AG10803 (cell line): ENCODE data around the gene TUBGCP6.

Experiments used
- DNase-seq: peaks from one replicate; pipeline ENCODE4 v3.0.0; 2010; ENCODE audit warnings: low read depth
- H3K4me3 ChIP-seq: 2 replicates; pipeline ENCODE4 v1.5.1; 2011; ENCODE audit warnings: mild to moderate bottlenecking, low read length, control low read depth
- TF ChIP-seq, protein P1 (sequence below): conservative IDR thresholded peaks from 2 replicates; pipeline ENCODE4 v1.5.1; 2011; ENCODE audit warnings: mild to moderate bottlenecking, low read length, control low read depth, inconsistent platforms

TUBGCP6 gene

DNA sequence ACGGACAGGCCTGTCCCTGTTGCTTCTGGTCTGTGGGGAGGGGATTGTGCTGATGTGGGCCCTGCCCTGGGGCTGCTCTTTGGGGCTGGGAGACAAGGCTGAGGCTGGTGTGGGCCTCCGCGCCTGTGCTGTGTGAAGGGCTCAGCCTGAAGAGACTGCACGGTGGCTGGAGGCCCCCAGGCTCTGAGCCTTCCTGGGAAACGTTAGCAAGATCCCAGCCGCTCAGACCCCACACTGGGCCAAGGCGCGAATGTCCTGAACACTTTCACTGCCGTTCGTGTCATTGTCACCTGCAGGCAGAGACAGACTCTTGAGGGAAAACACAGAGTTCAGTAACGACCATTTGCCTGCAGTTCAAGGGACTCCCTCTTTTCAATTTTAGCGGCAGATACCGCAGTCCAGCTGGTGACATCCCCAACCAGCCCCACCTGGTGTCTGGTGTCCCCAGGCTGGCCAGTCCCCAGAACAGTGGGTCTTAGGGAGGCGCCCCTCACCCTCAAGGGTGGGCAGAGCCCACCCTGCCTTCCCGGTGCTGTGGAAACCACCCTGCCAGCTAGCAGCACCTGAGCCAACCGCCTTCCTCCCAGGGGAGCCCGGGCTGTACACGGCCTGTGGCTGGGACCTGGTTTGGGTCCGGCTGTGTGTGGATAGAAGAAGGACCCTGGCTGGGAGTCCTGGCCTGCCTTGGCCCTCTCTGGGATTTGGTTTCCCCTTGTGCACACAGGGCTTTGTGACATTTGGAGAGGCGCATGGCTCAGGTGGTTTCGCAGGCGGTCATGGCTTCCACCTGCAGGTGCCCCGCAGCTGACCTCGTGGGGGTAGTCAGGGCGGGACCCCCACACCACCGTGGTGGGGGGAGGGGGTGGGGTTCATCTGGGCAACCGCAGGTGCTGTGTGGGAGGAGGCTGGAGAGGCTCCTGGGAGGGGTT lies 68.6 kb downstream of the TUBGCP6 start:
- DNase-seq, result no peak
- H3K4me3 ChIP-seq, result no peak overlapping the region
- TF ChIP-seq, protein P1, sequence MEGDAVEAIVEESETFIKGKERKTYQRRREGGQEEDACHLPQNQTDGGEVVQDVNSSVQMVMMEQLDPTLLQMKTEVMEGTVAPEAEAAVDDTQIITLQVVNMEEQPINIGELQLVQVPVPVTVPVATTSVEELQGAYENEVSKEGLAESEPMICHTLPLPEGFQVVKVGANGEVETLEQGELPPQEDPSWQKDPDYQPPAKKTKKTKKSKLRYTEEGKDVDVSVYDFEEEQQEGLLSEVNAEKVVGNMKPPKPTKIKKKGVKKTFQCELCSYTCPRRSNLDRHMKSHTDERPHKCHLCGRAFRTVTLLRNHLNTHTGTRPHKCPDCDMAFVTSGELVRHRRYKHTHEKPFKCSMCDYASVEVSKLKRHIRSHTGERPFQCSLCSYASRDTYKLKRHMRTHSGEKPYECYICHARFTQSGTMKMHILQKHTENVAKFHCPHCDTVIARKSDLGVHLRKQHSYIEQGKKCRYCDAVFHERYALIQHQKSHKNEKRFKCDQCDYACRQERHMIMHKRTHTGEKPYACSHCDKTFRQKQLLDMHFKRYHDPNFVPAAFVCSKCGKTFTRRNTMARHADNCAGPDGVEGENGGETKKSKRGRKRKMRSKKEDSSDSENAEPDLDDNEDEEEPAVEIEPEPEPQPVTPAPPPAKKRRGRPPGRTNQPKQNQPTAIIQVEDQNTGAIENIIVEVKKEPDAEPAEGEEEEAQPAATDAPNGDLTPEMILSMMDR, result no peak

DNA sequence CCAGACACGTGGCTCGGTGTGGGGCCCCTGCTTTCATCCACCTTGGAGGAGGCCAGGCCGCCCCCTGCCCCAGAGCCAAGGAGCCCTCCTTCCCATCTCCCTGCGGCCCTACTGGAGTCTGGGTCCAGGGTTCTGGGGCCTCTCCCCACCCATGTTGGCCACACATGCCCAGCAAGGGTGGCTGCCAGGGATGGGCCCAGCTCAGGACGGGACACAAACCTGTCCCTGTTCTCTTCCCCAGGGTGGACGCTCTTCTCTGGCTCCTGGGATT lies 69.7 kb downstream of the TUBGCP6 start:
- TF ChIP-seq, protein P1, result no peak
- DNase-seq, result no peak

DNA sequence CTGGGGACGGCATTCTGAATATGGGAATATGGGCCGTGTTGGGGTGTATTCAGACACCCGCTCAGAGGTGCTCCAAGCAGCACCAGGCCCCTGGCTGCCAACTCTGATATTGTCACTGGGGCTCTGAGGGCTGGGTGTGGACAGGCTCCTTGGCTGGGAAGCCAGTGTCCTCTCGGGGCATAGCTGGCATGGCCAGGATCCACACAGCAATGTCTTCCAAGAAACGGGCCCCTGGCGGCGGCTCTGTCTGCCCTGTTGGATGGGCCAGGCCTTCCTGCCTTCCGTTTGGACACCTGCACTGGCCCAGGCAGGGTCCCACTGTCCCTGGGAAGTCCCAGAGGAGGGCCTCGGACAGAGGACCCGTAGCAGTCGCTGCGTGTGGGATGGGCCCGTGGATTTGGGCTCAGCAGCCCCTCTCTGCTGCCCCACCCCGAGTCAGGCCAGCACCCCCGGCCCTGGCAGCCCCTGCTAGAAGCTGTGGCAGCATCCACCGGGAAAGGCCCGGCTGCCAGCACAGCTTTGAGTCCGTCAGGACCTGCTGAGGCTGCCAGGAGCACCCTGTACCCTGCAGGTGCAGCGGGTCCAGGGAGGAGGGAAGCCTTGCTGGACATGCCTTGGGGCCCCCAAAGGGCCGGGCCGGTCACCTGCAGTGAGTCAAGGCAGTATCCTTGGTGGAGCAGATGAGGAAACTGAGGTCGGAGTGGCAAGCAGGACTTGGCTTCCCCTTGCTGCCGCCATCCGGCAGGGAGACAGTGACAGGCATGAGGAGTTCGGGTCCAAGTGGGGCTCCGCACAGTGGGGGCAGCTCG lies 70.2 kb downstream of the TUBGCP6 start:
- H3K4me3 ChIP-seq, result no peak overlapping the region
- TF ChIP-seq, protein P1, result no peak
- DNase-seq, result no peak

More for the DNA sequence above, 69.7 kb downstream of the TUBGCP6 start:
- no peak overlapping the region for H3K4me3 ChIP-seq

DNA sequence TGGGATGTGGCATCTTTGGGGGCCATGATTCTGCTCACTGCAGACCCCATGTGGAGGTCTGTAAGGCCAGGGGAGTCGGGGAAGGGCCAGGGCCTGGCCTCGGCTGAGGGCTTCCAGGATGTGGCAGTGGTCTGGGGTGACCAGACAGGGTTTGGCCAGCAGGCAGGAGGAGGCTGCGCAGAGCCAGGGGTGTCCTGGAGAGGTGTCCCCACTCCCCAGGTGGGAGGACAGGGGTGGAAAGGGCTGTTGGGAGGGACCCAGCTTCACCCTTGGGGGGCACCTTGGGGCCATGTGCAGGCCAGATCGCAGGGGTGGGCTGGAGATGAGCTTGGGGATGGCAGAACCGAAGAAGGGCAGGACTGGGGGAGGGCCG lies 70.9 kb downstream of the TUBGCP6 start:
- H3K4me3 ChIP-seq, result no peak overlapping the region
- DNase-seq, result no peak
- TF ChIP-seq, protein P1, result no peak

DNA sequence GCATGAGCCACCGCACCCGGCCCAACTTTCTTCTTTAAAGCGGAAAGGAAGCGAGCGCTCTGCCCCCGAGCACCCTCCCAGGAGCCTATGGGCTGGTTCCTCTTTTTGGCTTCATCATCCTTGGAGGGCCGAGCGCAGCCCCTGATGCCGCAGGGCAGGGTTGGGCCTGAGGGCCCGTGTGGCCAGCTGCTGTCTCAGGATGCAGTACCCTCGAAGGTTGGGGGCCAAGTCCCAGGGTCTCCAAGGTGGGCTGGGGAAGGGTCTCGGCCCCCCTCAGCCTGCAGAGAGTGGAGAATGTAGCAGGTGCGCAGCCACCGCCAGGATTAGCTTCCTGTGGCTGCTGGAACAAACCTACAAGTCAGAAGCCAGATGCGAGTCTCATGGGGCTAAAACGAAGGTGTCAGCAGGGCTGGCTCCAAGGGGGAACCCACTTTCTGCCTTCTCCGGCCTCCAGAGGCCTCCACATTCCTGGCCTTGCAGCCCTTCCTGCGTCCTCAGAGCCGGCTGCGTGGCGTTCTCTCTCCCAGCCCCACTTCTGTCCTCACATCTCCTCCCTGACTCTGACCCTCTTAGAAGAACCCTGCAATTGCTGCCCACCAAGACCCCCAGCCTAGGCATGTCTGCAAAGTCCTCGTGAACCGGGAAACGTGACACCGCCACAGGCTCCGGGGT lies 71.4 kb downstream of the TUBGCP6 start:
- no peak for DNase-seq
- no peak overlapping the region for H3K4me3 ChIP-seq
- TF ChIP-seq, protein P1, result no peak

DNA sequence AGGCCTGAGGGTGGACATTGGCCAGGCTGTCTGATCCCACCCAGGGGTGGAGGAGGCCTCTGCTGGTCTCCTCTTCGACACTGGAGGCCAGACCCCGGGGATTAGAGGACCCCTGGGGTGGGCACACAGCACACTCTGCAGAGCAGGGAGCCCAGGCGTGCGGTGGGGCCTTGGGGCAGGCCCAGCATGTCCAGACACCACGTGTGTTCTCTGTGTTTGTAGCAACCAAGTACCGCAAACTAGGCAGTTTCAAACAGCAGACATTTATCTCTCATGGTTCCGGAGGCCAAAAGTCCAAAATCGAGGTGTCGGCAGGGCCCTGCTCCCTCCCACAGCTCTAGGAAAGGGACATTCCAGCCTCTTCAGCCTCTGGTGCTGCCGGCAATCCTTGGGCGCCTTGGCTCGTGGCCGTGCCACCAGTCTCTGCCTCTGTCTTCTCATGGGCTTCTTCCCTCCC lies 72.8 kb downstream of the TUBGCP6 start:
- no peak overlapping the region for H3K4me3 ChIP-seq
- no peak for DNase-seq
- TF ChIP-seq, protein P1, result no peak
